ENCODE measurements around the gene POLR2M. TPM values are rescaled to one million over a fixed set of nuclear protein-coding genes. Genes with fewer than 3 reads are reported as not detected.

The POLR2M gene
- total and polyA plus RNA-seq, 3 donors from 2014 or later, result 33.3 to 97.7 (median 87.2) TPM

DNA sequence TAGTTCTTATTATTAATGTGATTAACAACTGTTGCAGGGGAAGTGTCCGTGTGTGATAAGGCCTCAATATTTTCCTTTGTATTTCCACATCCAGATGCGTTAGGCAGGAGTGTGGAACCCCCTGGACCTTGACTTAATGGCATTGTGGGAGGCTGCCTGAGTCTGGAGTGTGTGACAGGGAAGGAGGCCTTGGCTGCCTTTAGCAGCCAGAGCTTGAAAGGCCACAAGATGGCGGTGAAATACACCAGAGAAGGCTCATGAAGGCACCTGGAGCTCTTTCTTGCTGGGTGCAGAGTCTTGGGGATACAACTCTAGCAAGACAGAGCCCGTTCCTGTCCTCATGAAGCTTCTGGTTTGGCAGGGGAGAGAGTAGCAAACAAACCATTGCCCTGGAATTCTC is 36.9 kb downstream of the POLR2M start:
- Histone ChIP-seq H3K9me3 (no peaks in the 10 kb centered on the region), H3K27ac (no peak overlapping the region), H3K4me3 (no peak overlapping the region), H3K36me3 (ENCODE audit: low read depth, missing control alignments) (no peaks in the 10 kb centered on the region), H3K4me1 (no peaks in the 10 kb centered on the region), H3K27me3 (no peaks in the 10 kb centered on the region)
- TF ChIP-seq, protein P1, sequence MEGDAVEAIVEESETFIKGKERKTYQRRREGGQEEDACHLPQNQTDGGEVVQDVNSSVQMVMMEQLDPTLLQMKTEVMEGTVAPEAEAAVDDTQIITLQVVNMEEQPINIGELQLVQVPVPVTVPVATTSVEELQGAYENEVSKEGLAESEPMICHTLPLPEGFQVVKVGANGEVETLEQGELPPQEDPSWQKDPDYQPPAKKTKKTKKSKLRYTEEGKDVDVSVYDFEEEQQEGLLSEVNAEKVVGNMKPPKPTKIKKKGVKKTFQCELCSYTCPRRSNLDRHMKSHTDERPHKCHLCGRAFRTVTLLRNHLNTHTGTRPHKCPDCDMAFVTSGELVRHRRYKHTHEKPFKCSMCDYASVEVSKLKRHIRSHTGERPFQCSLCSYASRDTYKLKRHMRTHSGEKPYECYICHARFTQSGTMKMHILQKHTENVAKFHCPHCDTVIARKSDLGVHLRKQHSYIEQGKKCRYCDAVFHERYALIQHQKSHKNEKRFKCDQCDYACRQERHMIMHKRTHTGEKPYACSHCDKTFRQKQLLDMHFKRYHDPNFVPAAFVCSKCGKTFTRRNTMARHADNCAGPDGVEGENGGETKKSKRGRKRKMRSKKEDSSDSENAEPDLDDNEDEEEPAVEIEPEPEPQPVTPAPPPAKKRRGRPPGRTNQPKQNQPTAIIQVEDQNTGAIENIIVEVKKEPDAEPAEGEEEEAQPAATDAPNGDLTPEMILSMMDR (IDR thresholded peaks at IDR 0.05), result no peak
- TF ChIP-seq POLR2A (IDR thresholded peaks at IDR 0.05), result no peak
- DNase-seq, result no peak
- WGBS, 2 donors, result 80 to 87% methylated on average over 4 of the region's 4 CpGs
- intact Hi-C loops (cut with DNase I; ENCODE audit: low total_unique reads), result no loop called here

DNA sequence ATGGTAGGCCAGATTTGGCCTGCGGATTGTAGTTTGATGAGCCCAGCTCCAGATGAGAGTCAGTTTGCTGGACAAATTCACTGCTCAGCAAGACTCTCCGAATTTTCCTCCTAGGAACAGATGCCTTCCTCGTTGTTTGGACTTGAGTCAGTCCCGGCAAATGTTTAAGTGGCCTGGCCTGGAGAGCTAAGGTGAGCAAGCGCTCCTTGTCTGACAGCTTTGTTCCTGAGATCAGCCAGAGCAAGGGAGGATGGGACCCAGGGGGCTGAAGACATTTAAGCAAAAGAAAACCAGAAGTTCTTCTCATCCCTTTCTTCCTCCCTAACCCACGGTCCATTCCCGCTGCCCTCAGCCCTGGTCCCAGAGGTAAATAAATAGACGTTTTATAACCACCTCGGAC is 40.3 kb downstream of the POLR2M start:
- 76 to 82% methylated on average over 9 of the region's 9 CpGs for WGBS, 2 donors
- intact Hi-C loops (cut with DNase I; ENCODE audit: low total_unique reads), result no loop called here
- no peaks in the 10 kb centered on the region for H3K36me3 ChIP-seq (ENCODE audit: low read depth, missing control alignments)
- H3K27me3 ChIP-seq, result no peaks in the 10 kb centered on the region
- H3K4me1 ChIP-seq, result no peaks in the 10 kb centered on the region
- no peak for DNase-seq
- H3K4me3 ChIP-seq, result no peak overlapping the region
- H3K9me3 ChIP-seq, result no peaks in the 10 kb centered on the region
- no peak overlapping the region for H3K27ac ChIP-seq
- TF ChIP-seq, protein P1 (IDR thresholded peaks at IDR 0.05), result no peak
- TF ChIP-seq POLR2A (IDR thresholded peaks at IDR 0.05), result no peak

DNA sequence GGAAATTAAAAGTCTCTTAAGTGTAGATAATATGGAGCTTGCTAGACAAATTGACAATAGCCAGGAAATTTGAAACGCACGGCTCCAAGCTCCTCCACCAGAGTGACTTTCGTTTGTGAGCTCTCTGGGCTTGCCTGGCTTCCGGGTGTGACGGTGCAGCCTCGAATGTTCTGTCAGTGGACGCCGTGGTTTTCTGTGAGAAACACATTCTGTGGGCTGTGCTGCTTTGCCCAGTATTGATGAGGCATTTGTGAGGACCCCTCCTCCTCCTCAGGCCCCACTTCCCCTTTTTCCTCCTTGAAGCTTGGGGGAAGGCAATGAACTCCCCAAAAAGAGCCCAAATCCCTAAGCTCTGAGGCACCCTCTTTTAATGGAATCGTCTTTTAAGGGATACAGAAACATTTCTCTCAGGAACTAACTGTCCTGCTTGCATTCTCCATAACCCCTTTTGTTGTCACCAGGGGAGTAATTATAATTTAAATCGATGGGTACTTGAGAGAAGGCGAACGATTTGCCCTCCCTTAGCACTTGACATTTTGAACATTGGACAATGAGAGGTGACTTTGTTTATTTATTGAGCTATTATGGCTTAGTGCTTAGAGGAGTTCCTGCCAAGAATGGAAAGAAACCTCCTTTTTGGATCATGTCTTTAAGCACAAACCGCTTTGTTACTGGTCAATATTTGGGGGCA is 40.8 kb downstream of the POLR2M start:
- H3K4me3 ChIP-seq, result no peak overlapping the region
- peak; percentile 30 for DNase-seq
- H3K27ac ChIP-seq, result no peak overlapping the region
- H3K36me3 ChIP-seq (ENCODE audit: low read depth, missing control alignments), result no peaks in the 10 kb centered on the region
- H3K9me3 ChIP-seq, result no peaks in the 10 kb centered on the region
- TF ChIP-seq, protein P1 (IDR thresholded peaks at IDR 0.05), result no peak
- TF ChIP-seq POLR2A (IDR thresholded peaks at IDR 0.05), result no peak
- WGBS, 2 donors, result 52 to 61% methylated on average over 13 of the region's 13 CpGs
- H3K27me3 ChIP-seq, result no peaks in the 10 kb centered on the region
- no peaks in the 10 kb centered on the region for H3K4me1 ChIP-seq
- intact Hi-C loops (cut with DNase I; ENCODE audit: low total_unique reads), result no loop called here

- no peak for DNase-seq
- intact Hi-C loops (cut with DNase I; ENCODE audit: low total_unique reads), result loop anchor here (10.0 kb wide), 2 partner anchors 104 to 314 kb away; partner anchors contain the start of gene ALDH1A2
- Histone ChIP-seq H3K27ac (no peak overlapping the region), H3K36me3 (ENCODE audit: low read depth, missing control alignments) (no peaks in the 10 kb centered on the region), H3K4me3 (no peak overlapping the region), H3K27me3 (no peaks in the 10 kb centered on the region), H3K4me1 (no peaks in the 10 kb centered on the region), H3K9me3 (no peaks in the 10 kb centered on the region)
- TF ChIP-seq, protein P1 (IDR thresholded peaks at IDR 0.05), result peak; percentile 26 to 58 (median 47)
- TF ChIP-seq POLR2A (IDR thresholded peaks at IDR 0.05), result no peak
- 36 to 44% methylated on average over 3 of the region's 3 CpGs for WGBS, 2 donors
Measured at GRCh38 chr15:57751177-57751800, 44.8 kb downstream of the POLR2M start.
